HG02938 (cell line): ENCODE results near the gene MYO5B.
"Not testable (repeated sequence)": the region's sequence is repeated elsewhere in the genome, so short reads cannot be mapped to it uniquely, and the experiment has no call there.

Experiments
- ATAC-seq: cut with Tn5 transposase; IDR thresholded peaks from one replicate; pipeline ENCODE4 v1.9.1; 2021; ENCODE audit warnings: mild to moderate bottlenecking, moderate library complexity; ENCODE audit not compliant: unreplicated experiment

The MYO5B gene

DNA sequence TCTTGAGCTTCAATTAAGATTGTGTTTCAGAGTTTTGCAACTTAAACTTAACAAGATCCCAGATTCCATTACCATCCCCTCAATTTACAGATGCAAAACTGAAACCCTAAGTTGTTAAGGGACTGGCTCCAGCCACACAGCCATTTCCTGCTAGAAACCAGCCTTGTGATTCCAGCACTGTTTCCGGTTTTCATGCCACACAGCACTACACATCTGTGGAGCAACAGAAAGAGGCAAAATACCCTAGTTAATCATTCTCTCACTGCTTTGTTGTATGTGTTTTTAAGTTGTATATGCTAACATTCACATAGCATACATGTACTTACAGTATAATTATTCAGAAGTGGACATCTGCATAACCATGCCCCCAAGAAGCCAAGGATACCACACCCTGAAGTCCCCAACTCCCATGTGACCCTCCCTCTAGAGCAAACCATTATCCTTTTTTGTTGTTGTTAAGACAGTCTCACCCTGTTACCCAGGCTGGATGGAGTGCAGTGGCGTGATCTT is 87.4 kb downstream of the MYO5B start:
- ATAC-seq, result no peak

DNA sequence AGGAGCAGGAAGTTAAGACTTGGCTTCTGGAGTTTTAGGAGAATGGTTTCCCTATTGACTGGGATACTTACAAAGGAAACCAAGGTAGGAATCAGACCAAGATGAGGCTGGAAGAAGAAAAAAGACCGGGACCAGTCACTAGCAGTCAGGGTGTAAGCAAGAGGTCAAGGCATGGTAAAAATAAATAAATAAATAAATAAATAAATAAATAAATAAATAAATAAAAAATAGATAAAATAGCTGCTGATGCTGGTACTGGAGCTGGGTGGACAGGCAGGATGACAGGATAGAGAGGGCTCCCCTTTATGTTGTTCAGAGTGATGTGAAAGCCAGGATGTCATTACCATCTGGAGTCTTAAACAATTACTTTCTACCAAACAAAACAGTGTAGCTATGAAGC is 89.9 kb downstream of the MYO5B start:
- ATAC-seq, result no peak

DNA sequence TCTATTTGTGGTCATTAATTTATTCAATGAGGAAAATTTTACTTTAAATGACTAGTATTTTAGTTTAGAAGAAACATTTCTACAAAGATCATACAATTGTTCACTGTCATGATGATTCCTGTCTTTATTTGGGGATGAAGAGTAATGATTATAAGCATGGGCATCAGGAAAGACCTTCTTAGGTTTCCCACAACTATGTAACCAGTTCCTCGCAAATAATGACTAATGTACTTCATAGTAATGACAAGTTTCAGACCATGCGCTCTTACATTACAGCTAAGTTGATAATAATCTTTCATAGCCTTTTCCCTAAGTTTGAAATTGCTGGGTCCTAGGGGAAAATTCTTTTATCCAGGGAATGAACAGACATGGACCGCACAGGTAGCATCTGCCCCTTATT is 90.5 kb downstream of the MYO5B start:
- ATAC-seq, result no peak

DNA sequence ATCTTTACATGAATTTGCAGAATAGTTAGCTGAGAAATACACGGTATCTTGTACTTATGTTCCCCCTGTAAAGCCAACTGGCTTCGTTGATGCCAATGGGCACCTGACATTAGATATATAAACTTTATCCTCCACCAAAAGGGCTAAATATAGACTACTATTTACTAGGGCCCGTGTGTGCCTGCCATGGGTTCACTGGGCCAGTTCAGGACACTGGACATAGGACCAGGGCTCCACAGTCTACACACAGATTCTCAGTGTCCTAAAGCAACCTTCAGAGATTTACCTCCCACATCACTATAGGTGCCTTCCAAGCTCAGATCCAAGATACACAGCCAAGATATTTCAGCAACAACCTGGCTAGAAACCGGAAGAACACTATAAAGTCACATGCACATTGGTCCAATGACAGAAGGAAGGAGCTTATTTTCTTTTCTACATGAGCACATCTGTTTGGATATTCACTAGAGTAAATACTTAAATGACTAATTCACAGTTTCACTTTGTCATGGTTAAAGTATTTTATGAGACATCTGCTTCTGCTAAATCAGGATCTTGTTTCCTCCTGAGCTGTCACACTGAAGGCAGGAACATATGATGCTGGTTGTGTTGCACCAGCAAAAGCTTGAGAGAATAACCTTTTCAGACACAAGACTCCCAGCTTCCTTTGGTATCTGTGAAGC is 95.1 kb downstream of the MYO5B start:
- peak; percentile 77 for ATAC-seq

DNA sequence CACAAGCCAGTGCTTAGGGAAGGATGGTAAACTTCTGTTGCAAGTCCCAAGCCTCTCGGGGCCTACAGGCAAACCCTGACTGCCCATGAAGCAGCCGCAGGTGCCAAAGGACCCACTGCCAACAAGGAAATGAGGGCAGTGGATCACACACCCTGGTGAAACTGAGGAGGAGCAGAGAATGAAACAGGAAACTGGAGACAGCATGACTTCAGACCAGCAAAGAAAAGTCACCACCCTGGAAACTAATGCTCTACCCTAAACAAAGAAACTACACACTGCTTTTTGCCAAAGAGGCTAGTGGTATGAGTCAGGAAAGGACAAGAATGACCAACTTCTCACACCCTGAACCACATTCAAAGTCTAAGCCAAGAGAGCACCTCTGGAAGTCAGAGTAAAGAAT is 97.2 kb downstream of the MYO5B start:
- peak; percentile 60 for ATAC-seq

DNA sequence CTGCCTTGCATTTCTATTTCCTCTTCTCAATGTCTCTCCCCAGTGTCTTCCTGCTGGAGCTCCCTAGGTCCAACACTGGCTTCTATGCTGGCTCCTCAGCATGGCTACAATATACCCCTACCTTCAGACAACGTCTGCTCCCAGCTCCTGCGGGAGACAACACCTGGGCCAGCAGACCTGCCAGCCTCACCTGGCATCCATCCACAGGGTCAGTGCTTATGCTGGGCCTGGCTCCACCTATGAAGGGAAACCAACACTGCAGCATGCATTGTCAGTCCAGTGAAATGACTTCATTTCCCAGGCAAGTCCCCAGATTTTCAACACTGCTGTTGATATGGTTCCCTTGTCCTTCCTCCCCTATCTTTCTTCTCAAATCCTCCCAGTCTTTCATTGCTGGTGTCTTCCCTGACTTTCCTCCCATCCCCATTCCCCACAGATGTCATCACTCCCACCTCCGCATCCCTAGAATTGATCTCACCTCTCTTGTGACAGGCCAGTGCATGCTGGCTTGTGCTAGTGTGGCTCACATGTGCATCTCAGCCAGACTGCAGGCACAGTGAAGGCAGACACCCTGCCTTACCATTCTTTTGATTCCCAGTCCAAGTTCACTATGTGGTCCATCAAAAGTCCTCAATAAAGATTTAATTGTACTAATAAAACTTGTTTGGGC is 98.0 kb downstream of the MYO5B start:
- no peak for ATAC-seq

DNA sequence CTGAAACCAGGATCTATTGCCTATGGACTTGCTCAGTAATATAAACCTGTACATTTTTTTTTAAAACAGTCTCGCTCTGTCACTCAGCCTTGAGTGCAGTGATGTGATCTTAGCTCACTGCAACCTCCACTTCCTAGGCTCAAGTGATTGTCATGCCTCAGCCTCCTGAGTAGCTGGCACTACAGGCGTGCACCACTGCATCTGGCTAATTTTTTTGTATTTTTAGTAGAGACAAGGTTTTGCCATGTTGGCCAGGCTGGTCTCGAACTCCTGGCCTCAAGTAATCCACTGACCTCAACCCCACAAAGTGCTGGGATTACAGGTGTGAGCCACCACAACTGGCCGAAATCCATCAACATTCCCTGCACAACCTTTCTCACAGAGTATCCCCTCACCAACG is 100.2 kb downstream of the MYO5B start:
- not testable (repeated sequence) for ATAC-seq

DNA sequence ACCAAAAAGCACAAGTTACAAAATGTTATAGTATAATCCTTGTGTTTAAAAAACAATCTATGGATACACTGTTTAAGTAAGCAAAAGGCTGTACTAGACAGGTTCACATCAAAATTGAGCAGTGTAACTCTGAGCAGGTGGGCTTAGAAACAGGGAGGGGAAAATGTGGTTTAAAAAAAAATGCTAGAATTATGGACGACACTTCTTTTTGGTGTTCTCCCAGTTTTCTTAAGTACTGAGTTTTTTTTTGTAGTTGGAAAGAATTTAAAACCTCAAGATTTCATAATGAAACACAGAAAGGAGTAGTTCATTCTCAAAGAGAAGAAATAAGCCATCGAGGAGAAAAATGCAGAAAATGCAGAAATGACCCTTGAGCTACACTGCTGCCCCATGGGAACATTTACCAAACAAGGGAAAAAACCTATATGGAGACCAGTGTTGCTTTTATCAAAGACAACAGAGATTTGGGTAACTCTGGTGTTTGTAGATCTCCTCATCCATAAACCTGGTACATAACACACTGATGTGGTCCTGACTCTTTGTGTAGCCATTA is 100.7 kb downstream of the MYO5B start:
- no peak for ATAC-seq

DNA sequence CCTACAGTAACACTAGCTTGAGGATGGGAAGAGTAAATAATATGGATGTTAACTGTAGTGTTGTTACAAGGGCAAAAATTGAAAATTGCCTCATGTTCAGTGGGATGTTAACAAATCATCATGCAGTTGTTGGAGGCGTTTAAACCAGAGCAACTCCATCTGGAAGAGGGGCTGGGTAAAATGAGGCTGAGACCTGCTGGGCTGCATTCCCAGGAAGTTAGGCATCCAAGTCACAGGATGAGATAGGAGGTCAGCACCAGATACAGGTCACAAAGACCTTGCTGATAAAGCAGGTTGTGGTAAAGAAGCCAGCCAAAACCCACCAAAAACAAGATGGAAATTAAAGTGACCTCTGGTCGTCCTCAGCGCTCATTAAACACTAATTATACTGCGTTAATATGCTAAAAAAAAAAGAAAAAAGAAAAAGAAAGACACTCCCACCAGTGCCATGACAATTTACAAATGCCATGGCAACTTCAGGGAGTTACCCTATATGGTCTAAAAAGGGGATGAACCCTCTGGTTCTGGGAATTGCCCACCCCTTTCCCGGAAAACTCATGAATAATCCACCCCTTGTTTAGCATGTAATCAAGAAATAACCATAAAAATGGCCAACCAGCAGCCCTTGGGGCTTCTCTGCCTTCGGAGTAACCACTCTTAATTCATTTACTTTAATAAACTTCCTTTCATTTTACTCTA is 101.4 kb downstream of the MYO5B start:
- no peak for ATAC-seq

DNA sequence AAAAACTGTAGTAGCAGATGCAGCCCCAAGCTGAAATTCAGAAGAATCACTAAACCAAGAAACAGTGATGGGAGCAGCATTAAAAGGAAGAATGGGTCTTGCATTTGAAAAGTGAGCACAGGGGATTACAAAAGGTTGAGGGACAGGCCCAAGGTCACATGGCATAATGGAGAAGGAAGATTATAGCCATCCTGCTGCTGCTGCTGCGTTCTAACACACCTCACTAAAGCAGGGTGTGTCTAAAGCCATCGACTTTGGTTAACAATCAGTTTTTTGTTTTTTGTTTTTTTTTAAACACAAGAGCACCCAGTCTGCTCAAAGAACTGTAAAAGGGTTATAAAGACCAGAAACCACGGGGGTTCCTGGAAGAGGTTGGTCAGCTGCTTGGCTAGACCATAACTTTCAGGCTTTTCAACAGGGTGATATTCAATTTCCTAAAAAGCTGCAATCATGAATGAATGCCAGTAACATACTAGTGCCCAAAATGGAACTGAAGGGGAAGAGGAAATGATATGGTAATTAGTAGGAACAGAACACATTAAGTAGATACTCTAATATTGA is 102.6 kb downstream of the MYO5B start:
- no peak for ATAC-seq

DNA sequence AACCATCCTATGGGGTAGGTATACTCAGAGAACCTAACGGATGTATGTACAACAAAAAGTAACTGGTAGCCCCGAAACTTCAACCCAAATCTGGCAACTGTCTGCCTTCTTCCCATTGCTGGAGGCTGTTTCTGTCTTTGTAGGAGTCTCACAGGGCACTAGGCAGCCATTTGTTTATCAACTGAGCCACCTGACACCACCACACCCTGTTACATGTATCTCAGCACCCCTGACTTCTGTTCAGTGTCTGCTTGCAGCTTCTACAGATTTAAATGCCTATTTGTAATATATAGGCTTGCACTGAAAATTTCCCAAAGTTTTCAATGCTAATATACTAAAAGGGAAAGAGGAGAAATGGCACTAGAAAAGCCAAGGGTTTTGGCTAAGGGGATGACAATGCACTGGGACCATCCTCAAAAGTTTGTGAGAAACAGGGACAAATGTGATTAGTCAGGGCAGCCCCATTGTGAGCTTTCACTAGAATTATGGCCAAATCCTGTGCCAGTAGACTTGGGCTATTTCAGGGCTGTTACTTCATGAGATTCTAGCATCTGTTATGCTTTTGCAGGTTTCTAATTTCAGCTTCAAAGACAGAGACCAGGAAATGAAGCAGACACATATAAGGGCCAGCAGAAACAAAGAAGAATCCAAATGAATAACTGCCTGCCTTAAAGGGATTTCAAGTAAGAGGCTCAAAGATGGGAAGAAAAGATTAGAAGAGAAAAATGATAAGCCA is 103.3 kb downstream of the MYO5B start:
- ATAC-seq, result no peak

DNA sequence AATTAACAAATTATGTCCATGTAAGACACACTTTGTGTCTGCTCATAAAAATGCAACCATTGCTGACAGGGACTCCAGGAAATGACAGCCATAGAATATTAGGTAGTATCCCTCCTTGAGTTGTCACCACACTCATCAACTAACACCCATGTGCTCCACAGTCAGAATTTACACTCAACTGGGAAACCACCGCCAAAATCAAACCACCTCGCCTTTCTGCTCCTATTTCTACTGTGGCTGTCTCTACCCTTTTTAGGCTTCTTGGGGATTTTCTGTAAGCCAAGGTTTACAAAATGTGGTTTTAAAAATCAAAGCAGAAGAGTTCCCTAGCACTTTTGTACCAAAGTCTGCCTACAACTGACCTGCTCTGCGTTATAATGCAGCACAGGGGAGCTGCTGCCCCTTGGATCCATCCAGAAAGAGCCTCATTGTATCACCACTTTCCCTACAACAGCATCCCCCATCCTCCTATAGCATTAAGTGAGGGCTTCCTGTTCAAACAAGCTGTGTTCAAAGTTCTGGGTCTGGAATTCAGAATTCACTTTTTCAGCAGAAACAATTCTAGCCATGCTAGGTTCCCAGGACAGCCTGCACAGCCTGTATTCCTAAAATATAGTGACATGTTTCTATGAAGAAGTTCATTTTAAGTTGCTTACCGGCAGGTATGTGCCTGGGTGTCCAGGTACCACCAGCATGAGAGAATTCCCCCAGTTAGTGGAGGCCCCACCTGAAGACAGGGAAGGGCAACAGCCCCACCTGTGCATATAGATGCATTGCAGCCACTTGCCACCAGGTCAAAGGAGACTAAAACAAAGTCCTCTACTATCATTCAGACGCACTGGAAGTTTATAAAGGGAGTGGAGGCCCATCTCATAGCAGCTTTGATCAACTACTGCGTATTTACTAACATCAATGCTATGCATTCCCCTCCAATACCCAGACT is 104.3 kb downstream of the MYO5B start:
- ATAC-seq, result no peak

DNA sequence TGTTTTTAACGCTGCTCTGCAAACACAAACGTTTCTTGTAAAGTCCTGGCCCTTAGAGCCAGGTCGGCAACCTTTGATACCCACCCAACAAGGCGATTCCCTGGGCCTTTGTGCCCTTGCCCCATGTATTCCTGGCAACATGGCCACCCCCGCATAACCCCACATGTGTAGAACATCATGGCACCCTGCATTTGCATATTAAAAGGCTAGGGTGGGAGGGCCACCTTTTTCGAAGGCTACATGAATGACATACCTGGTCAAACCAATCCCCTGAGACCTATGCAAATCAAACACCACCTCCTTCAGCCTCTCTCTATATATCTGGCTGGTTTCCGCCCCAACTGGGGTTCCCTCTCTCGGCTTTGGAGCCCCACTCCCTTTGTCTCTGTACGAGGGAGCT is 105.2 kb downstream of the MYO5B start:
- no peak for ATAC-seq

DNA sequence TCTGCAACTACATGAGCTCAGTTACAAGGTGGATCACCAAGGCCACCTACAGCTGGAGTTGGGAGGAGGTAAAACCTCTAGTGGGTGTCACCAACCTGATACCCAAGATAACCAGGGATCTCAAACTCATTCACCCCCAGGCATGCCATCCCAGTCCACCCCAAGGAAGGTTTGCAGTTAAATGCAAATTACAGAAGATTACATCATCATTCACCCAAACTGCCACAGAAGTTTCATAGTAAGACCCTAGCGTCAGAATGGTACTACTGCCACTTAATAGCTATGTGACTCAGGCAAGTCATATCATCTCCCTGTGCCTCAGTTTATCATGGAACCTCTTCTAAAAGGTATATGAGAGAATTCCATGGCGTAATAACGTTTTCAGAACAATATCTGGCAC is 111.2 kb downstream of the MYO5B start:
- ATAC-seq, result no peak

DNA sequence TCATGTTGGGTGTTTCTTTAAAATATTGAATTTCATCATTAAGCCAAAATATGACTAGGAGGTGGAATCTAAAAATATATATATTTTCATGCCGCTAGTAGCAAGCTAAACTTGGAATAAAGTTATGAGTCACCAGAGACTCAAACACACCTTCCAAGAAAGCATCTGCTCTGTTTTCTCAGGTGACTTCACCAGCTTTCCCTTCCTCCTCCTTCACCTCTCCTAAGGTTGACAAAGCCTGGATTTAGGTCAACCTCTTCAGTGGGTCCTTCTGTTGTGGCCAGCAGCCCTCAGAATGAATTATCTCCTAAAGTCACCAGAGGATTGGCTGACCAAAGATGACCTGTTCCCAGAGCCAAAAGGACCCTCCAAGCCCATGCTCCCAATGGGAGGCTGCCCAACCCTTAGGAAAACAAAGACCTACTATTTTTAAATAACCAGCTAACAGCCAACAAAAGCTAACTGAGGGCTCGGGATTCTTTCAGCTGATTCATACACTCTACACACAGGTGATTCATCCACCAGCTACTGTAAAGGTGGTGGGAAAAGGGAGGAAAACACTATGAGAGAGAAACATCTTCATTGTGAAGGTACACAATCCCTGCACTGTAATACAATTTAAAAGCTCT is 113.9 kb downstream of the MYO5B start:
- ATAC-seq, result no peak

DNA sequence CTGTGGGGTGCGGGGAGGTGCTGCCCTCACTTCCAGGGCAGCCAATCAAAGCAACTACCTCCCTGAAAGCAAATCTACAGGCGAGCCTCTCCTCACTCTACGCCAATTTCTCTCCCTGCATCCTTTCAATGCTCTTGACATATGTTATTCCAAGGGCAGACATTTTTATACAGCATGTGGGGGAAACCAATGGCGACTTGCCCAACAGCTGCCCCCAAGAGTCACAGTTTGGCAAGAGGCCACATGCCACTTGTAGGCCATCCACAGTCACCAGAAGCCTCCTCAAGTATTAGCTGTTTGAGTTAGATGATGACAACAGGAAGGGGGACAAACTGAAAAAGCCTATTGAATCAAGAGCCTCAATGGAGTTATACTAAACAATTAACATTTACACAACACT is 114.6 kb downstream of the MYO5B start:
- ATAC-seq, result no peak

DNA sequence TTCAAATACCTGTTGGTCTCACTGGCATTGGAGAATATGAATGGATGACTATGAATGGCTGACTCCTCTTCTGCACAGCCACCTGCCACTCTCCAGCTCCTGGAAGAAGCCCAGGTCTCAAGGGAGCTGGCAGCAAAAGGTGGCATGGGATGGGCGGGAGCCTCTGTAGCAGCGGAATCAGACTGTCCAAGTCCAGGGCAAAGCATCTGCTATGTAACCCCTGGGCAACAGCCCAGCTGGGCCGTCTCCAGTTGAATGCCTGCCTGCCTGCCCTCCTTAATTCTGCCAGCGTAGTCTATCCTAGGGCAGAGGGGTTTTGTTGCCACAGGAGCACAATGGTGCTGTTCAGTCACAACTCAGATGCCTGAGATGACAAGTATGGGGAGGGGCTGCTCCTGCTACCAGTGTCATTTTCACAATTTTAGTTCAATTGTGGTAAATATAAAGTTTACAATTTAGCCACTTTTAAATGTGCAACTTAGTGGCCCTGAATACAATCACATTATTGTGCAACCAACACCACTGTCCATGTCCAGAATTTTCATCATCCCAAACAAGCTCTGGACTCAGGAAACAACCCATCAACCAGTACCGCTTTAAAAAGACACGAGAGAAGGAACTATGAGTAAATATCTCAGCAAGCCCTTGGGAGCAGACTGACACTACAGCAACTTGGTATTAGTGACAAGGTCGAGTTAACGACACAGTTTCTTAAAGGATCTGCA is 115.2 kb downstream of the MYO5B start:
- no peak for ATAC-seq

DNA sequence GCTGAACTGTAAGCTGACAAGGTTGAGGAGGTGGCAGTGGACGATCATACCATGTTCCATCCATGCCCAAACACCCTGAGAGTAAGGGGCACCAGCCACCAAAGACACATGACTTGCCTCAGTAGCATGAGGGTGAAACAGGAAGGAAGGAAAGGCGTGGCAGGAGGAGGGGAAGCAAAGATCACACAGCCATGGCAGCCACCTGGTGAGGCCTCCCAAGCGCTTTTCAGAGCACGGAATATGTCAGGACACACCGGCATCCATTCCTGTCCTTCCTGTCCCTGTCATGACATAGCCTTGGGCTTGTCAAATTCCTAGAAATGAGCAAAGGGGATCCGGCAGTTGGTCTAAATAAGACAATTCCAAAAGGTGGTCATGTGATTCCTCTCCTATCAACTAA is 118.7 kb downstream of the MYO5B start:
- ATAC-seq, result no peak

DNA sequence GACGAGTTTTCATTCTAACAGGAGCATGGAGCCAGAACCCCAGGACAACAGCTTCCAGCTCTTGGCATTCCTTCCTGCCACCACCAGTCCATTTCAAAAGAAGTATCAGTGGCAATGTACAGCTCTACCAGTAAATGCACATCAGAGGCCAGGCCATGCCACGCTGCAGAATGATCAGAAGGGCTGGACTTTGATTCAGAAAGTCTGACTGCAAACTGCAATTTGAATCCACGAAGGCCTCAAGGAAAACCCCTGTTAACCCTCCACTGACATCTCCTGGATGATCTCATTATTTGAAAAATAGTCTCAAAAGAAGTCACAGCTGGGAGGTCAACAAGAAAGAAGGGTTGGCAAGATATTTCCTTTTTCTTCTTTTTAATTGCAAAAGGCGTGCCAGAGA is 119.2 kb downstream of the MYO5B start:
- ATAC-seq, result no peak
